Prostate gland (tissue), 2 donors: ENCODE data around the gene AIP.

Experiments
- POLR2A ChIP-seq: fragments of 450-650 bp; IDR thresholded peaks from one replicate; pipeline ENCODE4 v1.6.1; 2016; ENCODE audit warnings: antibody characterized with exemption, mild to moderate bottlenecking
- POLR2AphosphoS5 ChIP-seq: sonication (generic); formaldehyde crosslinking; IDR thresholded peaks from one replicate; pipeline ENCODE4 v1.6.1; 2017; ENCODE audit warnings: antibody characterized with exemption
- TF ChIP-seq, protein P1 (sequence below), 4 experiments: fragments of 200-600 bp in 2 of 4; fragments of 450-650 bp in 2 of 4; sonication (generic) in 2 of 4; IDR thresholded peaks; 1 replicate in 3 of 4; 2 replicates in 1 of 4; pipeline ENCODE4 v1.5.1; 2016 to 2019; ENCODE audit warnings: antibody characterized with exemption in 4 of 4, mild to moderate bottlenecking in 2 of 4, moderate library complexity in 2 of 4

DNA sequence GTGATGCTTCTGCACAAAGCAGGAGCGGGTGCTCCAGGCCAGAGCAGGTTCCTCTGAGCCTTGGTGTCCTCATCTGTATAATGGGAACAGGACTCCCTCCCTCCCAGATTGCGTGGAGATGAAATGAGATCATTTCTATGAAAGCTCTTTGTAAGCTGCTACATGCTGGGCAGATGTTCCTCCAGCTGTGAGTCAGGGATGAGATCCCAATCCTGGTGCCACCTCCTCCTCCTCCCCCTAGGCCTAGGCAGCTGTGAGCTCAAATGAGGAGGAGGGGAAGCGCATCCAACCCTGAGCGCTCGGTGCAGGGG, 47.4 kb downstream of the AIP start:
- TF ChIP-seq, protein P1, sequence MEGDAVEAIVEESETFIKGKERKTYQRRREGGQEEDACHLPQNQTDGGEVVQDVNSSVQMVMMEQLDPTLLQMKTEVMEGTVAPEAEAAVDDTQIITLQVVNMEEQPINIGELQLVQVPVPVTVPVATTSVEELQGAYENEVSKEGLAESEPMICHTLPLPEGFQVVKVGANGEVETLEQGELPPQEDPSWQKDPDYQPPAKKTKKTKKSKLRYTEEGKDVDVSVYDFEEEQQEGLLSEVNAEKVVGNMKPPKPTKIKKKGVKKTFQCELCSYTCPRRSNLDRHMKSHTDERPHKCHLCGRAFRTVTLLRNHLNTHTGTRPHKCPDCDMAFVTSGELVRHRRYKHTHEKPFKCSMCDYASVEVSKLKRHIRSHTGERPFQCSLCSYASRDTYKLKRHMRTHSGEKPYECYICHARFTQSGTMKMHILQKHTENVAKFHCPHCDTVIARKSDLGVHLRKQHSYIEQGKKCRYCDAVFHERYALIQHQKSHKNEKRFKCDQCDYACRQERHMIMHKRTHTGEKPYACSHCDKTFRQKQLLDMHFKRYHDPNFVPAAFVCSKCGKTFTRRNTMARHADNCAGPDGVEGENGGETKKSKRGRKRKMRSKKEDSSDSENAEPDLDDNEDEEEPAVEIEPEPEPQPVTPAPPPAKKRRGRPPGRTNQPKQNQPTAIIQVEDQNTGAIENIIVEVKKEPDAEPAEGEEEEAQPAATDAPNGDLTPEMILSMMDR (IDR thresholded peaks at IDR 0.05) = no peak
- TF ChIP-seq POLR2A (no peak), POLR2AphosphoS5 (no peak)
